HepG2 (cell line): ENCODE data around the gene NAIF1. TPM values are rescaled to one million over a fixed set of nuclear protein-coding genes. Genes with fewer than 3 reads are reported as not detected.

Experiments
- ATF4 ChIP-seq, 2 experiments: fragments of 450-650 bp in 1 of 2; sonication (generic) in 1 of 2; formaldehyde crosslinking; IDR thresholded peaks; 2 replicates each; pipeline versions ENCODE4 v1.5.0 to v1.8.0; 2020 to 2022; ENCODE audit warnings: mild to moderate bottlenecking in 1 of 2, missing genetic modification reagents in 1 of 2
- CHD4 ChIP-seq: fragments of 200-600 bp; sonication (generic); IDR thresholded peaks from 2 replicates; pipeline ENCODE4 v1.7.0; 2017; ENCODE audit warnings: mild to moderate bottlenecking, low read length, borderline replicate concordance
- EHMT2 ChIP-seq: fragments of 200-600 bp; sonication (generic); IDR thresholded peaks from 2 replicates; pipeline ENCODE4 v1.7.0; 2017; ENCODE audit warnings: antibody characterized with exemption, low read depth, low read length, borderline replicate concordance
- FOXC1 ChIP-seq: sonication (generic); formaldehyde crosslinking; IDR thresholded peaks from 2 replicates; pipeline ENCODE4 v1.8.0; 2022; ENCODE audit warnings: mild to moderate bottlenecking, missing genetic modification reagents, borderline replicate concordance
- HNF4G ChIP-seq, 2 experiments: sonication (generic) in 1 of 2; formaldehyde crosslinking in 1 of 2; IDR thresholded peaks; 2 replicates each; pipeline versions ENCODE4 v1.4.0 to v1.6.1; 2011 to 2020; ENCODE audit warnings: borderline replicate concordance in 2 of 2, low read depth in 2 of 2, mild to moderate bottlenecking in 2 of 2, low read length in 1 of 2, missing genetic modification reagents in 1 of 2, moderate library complexity in 1 of 2
- MLX ChIP-seq: IDR thresholded peaks from 2 replicates; pipeline ENCODE4 v1.6.1; 2016
- RORA ChIP-seq: sonication (generic); formaldehyde crosslinking; IDR thresholded peaks from 2 replicates; pipeline ENCODE4 v1.5.0; 2020; ENCODE audit warnings: mild to moderate bottlenecking, missing genetic modification reagents, moderate library complexity
- SALL1 ChIP-seq: sonication (generic); formaldehyde crosslinking; IDR thresholded peaks from 2 replicates; pipeline ENCODE4 v1.8.0; 2022; ENCODE audit warnings: mild to moderate bottlenecking, missing genetic modification reagents
- SIN3B ChIP-seq: fragments of 150-350 bp; IDR thresholded peaks from 2 replicates; pipeline ENCODE4 v1.6.1; 2014; ENCODE audit warnings: low read length
- SOX6 ChIP-seq, 2 experiments: fragments of 450-650 bp in 1 of 2; sonication (generic) in 1 of 2; formaldehyde crosslinking in 1 of 2; IDR thresholded peaks; 2 replicates each; pipeline versions ENCODE4 v1.4.0 to v1.6.1; 2017 to 2020; ENCODE audit warnings: antibody characterized with exemption in 1 of 2, mild to moderate bottlenecking in 1 of 2, missing genetic modification reagents in 1 of 2
- SP1 ChIP-seq, 2 experiments: fragments of 450-650 bp in 1 of 2; sonication (generic) in 1 of 2; formaldehyde crosslinking in 1 of 2; IDR thresholded peaks; 2 replicates each; pipeline versions ENCODE4 v1.4.0 to v1.6.1; 2016 to 2020; ENCODE audit warnings: missing genetic modification reagents in 1 of 2
- TGIF2 ChIP-seq: IDR thresholded peaks from 2 replicates; pipeline ENCODE4 v1.6.1; 2016; ENCODE audit warnings: control low read depth, missing compliant biosample characterization
- ZBTB26 ChIP-seq: IDR thresholded peaks from 2 replicates; pipeline ENCODE4 v1.6.1; 2016; ENCODE audit warnings: missing compliant biosample characterization, missing genetic modification reagents, borderline replicate concordance
- ZBTB3 ChIP-seq: sonication (generic); formaldehyde crosslinking; IDR thresholded peaks from 2 replicates; pipeline ENCODE4 v1.4.0; 2020; ENCODE audit warnings: low read depth, mild to moderate bottlenecking, moderate library complexity, missing genetic modification reagents, borderline replicate concordance
- ZNF33B ChIP-seq: sonication (generic); formaldehyde crosslinking; IDR thresholded peaks from 2 replicates; pipeline ENCODE4 v1.5.1; 2020; ENCODE audit warnings: mild to moderate bottlenecking, missing genetic modification reagents
- ZNF563 ChIP-seq: sonication (generic); formaldehyde crosslinking; IDR thresholded peaks from 2 replicates; pipeline ENCODE4 v1.8.0; 2022; ENCODE audit warnings: mild to moderate bottlenecking, moderate library complexity, missing genetic modification reagents
- ZNF670 ChIP-seq: sonication (generic); formaldehyde crosslinking; IDR thresholded peaks from 2 replicates; pipeline ENCODE4 v1.8.0; 2022; ENCODE audit warnings: mild to moderate bottlenecking, missing genetic modification reagents, borderline replicate concordance
- polyA plus RNA-seq, 8 experiments: library from polyadenylated mRNA; depleted of rRNA in 3 of 8; stranded (reverse) in 7 of 8; unstranded in 1 of 8; fragments of >200 nt; fragmentation: Illumina TruSeq in 4 of 8; extraction: Trizol in 4 of 8; gene quantifications; 2 replicates each; pipeline versions ENCODE4 v1.2.1 to v1.2.3, GENCODE V29; 2011 to 2016; ENCODE audit warnings: low read depth in 4 of 8, missing spikeins in 1 of 8, mixed read lengths in 1 of 8; ENCODE audit not compliant: insufficient read depth in 1 of 8
- total RNA-seq, 5 experiments: library from RNA; depleted of rRNA; stranded (reverse); fragments of >200 nt; fragmentation: Illumina TruSeq; extraction: Trizol; gene quantifications; 2 replicates each; pipeline ENCODE4 v1.2.3, GENCODE V29; 2016; ENCODE audit warnings: low read depth in 1 of 5
- TF ChIP-seq, protein P1 (sequence below): IDR thresholded peaks from 2 replicates; pipeline ENCODE4 v1.6.1; 2012; ENCODE audit warnings: low read length, improper control_type of control experiment
- TF ChIP-seq, protein P2 (sequence below): sonication (generic); formaldehyde crosslinking; IDR thresholded peaks from 2 replicates; pipeline ENCODE4 v1.5.0; 2020; ENCODE audit warnings: mild to moderate bottlenecking, missing genetic modification reagents, borderline replicate concordance

NAIF1 gene
- total and polyA plus RNA-seq, 2 of the 13 experiments (the other 11 are each of a cell fraction or from before 2014, with no cell fraction given) = 6.0 to 6.9 TPM

DNA sequence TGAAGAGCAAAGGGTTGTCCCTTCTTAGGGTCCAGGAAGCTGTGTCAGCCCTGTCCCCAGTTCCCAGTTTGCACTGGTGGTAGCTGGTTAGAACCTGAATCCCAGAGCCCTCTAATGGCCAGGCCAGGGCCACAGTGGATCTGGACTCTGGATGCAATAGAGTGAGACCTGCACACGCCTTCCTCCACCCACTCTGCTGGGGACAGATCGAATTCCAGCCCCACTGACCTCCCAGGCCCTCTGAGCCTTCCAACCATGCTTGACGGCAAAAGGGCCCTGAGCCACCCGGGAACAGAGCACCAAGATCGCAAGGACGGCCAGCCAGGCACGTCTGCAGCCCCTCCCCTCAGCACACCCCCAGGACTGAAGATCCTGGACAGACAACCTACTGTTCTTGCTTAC lies 23.7 kb downstream of the NAIF1 start (continued):
- TF ChIP-seq, protein P1, sequence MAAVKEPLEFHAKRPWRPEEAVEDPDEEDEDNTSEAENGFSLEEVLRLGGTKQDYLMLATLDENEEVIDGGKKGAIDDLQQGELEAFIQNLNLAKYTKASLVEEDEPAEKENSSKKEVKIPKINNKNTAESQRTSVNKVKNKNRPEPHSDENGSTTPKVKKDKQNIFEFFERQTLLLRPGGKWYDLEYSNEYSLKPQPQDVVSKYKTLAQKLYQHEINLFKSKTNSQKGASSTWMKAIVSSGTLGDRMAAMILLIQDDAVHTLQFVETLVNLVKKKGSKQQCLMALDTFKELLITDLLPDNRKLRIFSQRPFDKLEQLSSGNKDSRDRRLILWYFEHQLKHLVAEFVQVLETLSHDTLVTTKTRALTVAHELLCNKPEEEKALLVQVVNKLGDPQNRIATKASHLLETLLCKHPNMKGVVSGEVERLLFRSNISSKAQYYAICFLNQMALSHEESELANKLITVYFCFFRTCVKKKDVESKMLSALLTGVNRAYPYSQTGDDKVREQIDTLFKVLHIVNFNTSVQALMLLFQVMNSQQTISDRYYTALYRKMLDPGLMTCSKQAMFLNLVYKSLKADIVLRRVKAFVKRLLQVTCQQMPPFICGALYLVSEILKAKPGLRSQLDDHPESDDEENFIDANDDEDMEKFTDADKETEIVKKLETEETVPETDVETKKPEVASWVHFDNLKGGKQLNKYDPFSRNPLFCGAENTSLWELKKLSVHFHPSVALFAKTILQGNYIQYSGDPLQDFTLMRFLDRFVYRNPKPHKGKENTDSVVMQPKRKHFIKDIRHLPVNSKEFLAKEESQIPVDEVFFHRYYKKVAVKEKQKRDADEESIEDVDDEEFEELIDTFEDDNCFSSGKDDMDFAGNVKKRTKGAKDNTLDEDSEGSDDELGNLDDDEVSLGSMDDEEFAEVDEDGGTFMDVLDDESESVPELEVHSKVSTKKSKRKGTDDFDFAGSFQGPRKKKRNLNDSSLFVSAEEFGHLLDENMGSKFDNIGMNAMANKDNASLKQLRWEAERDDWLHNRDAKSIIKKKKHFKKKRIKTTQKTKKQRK = no peak
- TF ChIP-seq FOXC1 (CRISPR knock-in tag) (no peak), ZNF33B (no peak), ZNF563 (CRISPR knock-in tag) (no peak), RORA (CRISPR knock-in tag) (no peak), MLX (no peak), ATF4 (CRISPR knock-in tag; IDR thresholded peaks at IDR 0.05) (no peak), SIN3B (no peak), EHMT2 (no peak), CHD4 (no peak), ZNF670 (CRISPR knock-in tag) (no peak), ZBTB26 (CRISPR knock-in tag) (peak; percentile 74; the same call in 1 of the 2 replicates), TGIF2 (no peak), SALL1 (peak; percentile 69), SOX6 (IDR thresholded peaks at IDR 0.05) (no peak), SOX6 (CRISPR knock-in tag; IDR thresholded peaks at IDR 0.05) (peak; percentile 60), HNF4G (IDR thresholded peaks at IDR 0.05; ENCODE audit: borderline replicate concordance, low read depth, low read length) (no peak), HNF4G (CRISPR knock-in tag; IDR thresholded peaks at IDR 0.05; ENCODE audit: borderline replicate concordance, low read depth) (no peak; the same call in 1 of the 2 replicates), ZBTB3 (CRISPR knock-in tag) (no peak), SP1 (IDR thresholded peaks at IDR 0.05) (no peak), SP1 (CRISPR knock-in tag; IDR thresholded peaks at IDR 0.05) (no peak)
- TF ChIP-seq, protein P2, sequence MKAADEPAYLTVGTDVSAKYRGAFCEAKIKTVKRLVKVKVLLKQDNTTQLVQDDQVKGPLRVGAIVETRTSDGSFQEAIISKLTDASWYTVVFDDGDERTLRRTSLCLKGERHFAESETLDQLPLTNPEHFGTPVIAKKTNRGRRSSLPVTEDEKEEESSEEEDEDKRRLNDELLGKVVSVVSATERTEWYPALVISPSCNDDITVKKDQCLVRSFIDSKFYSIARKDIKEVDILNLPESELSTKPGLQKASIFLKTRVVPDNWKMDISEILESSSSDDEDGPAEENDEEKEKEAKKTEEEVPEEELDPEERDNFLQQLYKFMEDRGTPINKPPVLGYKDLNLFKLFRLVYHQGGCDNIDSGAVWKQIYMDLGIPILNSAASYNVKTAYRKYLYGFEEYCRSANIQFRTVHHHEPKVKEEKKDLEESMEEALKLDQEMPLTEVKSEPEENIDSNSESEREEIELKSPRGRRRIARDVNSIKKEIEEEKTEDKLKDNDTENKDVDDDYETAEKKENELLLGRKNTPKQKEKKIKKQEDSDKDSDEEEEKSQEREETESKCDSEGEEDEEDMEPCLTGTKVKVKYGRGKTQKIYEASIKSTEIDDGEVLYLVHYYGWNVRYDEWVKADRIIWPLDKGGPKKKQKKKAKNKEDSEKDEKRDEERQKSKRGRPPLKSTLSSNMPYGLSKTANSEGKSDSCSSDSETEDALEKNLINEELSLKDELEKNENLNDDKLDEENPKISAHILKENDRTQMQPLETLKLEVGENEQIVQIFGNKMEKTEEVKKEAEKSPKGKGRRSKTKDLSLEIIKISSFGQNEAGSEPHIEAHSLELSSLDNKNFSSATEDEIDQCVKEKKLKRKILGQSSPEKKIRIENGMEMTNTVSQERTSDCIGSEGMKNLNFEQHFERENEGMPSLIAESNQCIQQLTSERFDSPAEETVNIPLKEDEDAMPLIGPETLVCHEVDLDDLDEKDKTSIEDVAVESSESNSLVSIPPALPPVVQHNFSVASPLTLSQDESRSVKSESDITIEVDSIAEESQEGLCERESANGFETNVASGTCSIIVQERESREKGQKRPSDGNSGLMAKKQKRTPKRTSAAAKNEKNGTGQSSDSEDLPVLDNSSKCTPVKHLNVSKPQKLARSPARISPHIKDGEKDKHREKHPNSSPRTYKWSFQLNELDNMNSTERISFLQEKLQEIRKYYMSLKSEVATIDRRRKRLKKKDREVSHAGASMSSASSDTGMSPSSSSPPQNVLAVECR (CRISPR knock-in tag) = peak; percentile 51; the same call in 1 of the 2 replicates
